Measurements from ENCODE around the gene CDKL4. TPM values are rescaled to one million over a fixed set of nuclear protein-coding genes. Genes with fewer than 3 reads are reported as not detected.

CDKL4 gene
- polyA plus RNA-seq, 2 of the 4 experiments (the other 2 are of a cell fraction) = 0.06 TPM; not detected in 1

- WGBS (ENCODE audit: missing lambda C conversion rate) = 93% methylated on average over 1 of the region's 1 CpG
- no peak for ATAC-seq
Measured at GRCh38 chr2:39225567-39225966, 18.2 kb downstream of the CDKL4 start.

GRCh38 chr2:39223909-39224308 lies 19.9 kb downstream of the CDKL4 start:
- Histone ChIP-seq H3K4me1 (no peaks in the 10 kb centered on the region), H3K4me2 (no peak overlapping the region), H3K9me3 (no peaks in the 10 kb centered on the region), H3K27ac (no peak overlapping the region), H3K4me3 (no peak overlapping the region)
- ChIA-PET POLR2A (no interaction called here), CTCF (interaction anchor here (1.1 to 1.8 kb wide), 2 partner anchors 165 to 276 kb away, joined by 3 to 6 read pairs; no protein-coding TSS in a partner anchor)
- TF ChIP-seq PBX3 (IDR thresholded peaks at IDR 0.05) = no peak
- TF ChIP-seq HDAC2 (IDR thresholded peaks at IDR 0.05) = no peak
- TF ChIP-seq MAFK (IDR thresholded peaks at IDR 0.05; ENCODE audit: partially characterized antibody) = peak; percentile 39
- TF ChIP-seq BCL3 (IDR thresholded peaks at IDR 0.05) = no peak
- TF ChIP-seq ZC3H11A (IDR thresholded peaks at IDR 0.05) = no peak
- no peak for TF ChIP-seq HEYL (CRISPR knock-in tag; IDR thresholded peaks at IDR 0.05)
- WGBS (ENCODE audit: missing lambda C conversion rate) = 25% methylated on average over 1 of the region's 1 CpG
- DNase-seq (ENCODE audit: low read depth in 1 of 2, low spot score in 1 of 2) (no peak), FAIRE-seq (no peak), ATAC-seq (no peak)

More at GRCh38 chr2:39225567-39225966, 18.2 kb downstream of the CDKL4 start:
- Histone ChIP-seq H3K9me3 (no peaks in the 10 kb centered on the region), H3K4me1 (no peaks in the 10 kb centered on the region), H3K4me2 (no peak overlapping the region), H3K4me3 (no peak overlapping the region), H3K27ac (no peak overlapping the region)
- DNase-seq (ENCODE audit: low read depth in 1 of 2, low spot score in 1 of 2) (no peak), FAIRE-seq (no peak)
- TF ChIP-seq CBX8 (IDR thresholded peaks at IDR 0.05) = no peak
- no peak for TF ChIP-seq JUN (IDR thresholded peaks at IDR 0.05)
- no peak for TF ChIP-seq NPAS2 (CRISPR knock-in tag; IDR thresholded peaks at IDR 0.05; ENCODE audit: borderline replicate concordance)
- no peak for TF ChIP-seq EHMT2 (IDR thresholded peaks at IDR 0.05; ENCODE audit: low read depth)
- TF ChIP-seq USF2 (IDR thresholded peaks at IDR 0.05) = no peak
- no peak for TF ChIP-seq FOSL2 (IDR thresholded peaks at IDR 0.05)
- no peak for TF ChIP-seq FOSL2 (CRISPR knock-in tag; IDR thresholded peaks at IDR 0.05)
- no peak for TF ChIP-seq TP53 (CRISPR knock-in tag; IDR thresholded peaks at IDR 0.05)
- TF ChIP-seq HOXB5 (CRISPR knock-in tag; IDR thresholded peaks at IDR 0.05) = no peak
- POLR2A ChIA-PET = no interaction called here
- CTCF ChIA-PET = interaction anchor here (0.8 to 1.8 kb wide), 2 partner anchors 99 to 166 kb away, joined by 4 to 6 read pairs; no protein-coding TSS in a partner anchor

GRCh38 chr2:39221459-39221858 lies 22.3 kb downstream of the CDKL4 start:
- Histone ChIP-seq H3K9me3 (no peaks in the 10 kb centered on the region), H3K4me1 (no peaks in the 10 kb centered on the region), H3K4me3 (no peak overlapping the region), H3K27ac (no peak overlapping the region), H3K4me2 (no peak overlapping the region)
- no peak for ATAC-seq
- POLR2A ChIA-PET = no interaction called here
- no peak for DNase-seq (ENCODE audit: low read depth in 1 of 2, low spot score in 1 of 2)
- no peak for TF ChIP-seq HOXA7 (CRISPR knock-in tag; IDR thresholded peaks at IDR 0.05)
- no peak for TF ChIP-seq GATA3 (IDR thresholded peaks at IDR 0.05; ENCODE audit: borderline replicate concordance)
- TF ChIP-seq NFE2L2 (conservative IDR thresholded peaks at IDR 0.05; ENCODE audit: low read length) = no peak
- no peak for TF ChIP-seq CBX2 (IDR thresholded peaks at IDR 0.05; ENCODE audit: borderline replicate concordance, low read depth)
- no peak for TF ChIP-seq EHF (CRISPR knock-in tag; IDR thresholded peaks at IDR 0.05)
- no peak for TF ChIP-seq FOXS1 (CRISPR knock-in tag; IDR thresholded peaks at IDR 0.05)
- no peak for TF ChIP-seq HOXB13 (CRISPR knock-in tag; IDR thresholded peaks at IDR 0.05; ENCODE audit: low read depth)
- TF ChIP-seq CBX8 (IDR thresholded peaks at IDR 0.05) = no peak
- TF ChIP-seq HES2 (IDR thresholded peaks at IDR 0.05) = no peak
- no peak for TF ChIP-seq MAX (IDR thresholded peaks at IDR 0.05)
- no peak for TF ChIP-seq FOSL2 (IDR thresholded peaks at IDR 0.05)
- no peak for TF ChIP-seq FOSL2 (CRISPR knock-in tag; IDR thresholded peaks at IDR 0.05)
- TF ChIP-seq BHLHE40 (IDR thresholded peaks at IDR 0.05; ENCODE audit: low read depth, low read length) = no peak
- CTCF ChIA-PET = no interaction called here
- FAIRE-seq = no peak
- WGBS (ENCODE audit: missing lambda C conversion rate) = 95% methylated on average over 3 of the region's 3 CpGs

Measured in A549 (cell line).